CD4-positive, alpha-beta T cell (primary cell): ENCODE measurements around the gene TAF6. TPM values are rescaled to one million over a fixed set of nuclear protein-coding genes. Genes with fewer than 3 reads are reported as not detected.

ENCODE experiments used
- ATAC-seq: fragments of 200-7000 bp; cut with Tn5 transposase; one replicate; pipeline ENCODE4 v1.10.0; 2022; ENCODE audit warnings: mild to moderate bottlenecking; ENCODE audit not compliant: poor library complexity
- CTCF ChIA-PET: fragments of 350-600 bp; sonication (Branson Sonifier 250); formaldehyde crosslinking; loops from one replicate; lab custom pipeline; 2021; ENCODE audit warnings: antibody characterized with exemption, inconsistent platforms; lab: Charles Lee
- POLR2A ChIA-PET: fragments of 350-600 bp; sonication (Branson Sonifier 250); formaldehyde crosslinking; loops from one replicate; lab custom pipeline; 2021; ENCODE audit warnings: antibody characterized with exemption, inconsistent platforms; lab: Charles Lee
- DNase-seq, 14 experiments: peaks; one replicate each; pipeline ENCODE4 v3.0.0-alpha.2; 2013 to 2020; ENCODE audit warnings: mixed read lengths in 2 of 14
- H3K27ac ChIP-seq, 2 donors: one replicate each; pipeline versions ENCODE4 v1.5.1 to v1.7.0; 2013; ENCODE audit warnings: low read length in 2 of 2, low read depth in 1 of 2, mild to moderate bottlenecking in 1 of 2
- H3K27me3 ChIP-seq, 2 experiments: 1 replicate in 1 of 2; 2 replicates in 1 of 2; pipeline versions ENCODE4 v1.6.1 to v1.7.0; 2013; ENCODE audit warnings: low read length in 2 of 2, control low read depth in 1 of 2, mild to moderate bottlenecking in 1 of 2, moderate library complexity in 1 of 2; ENCODE audit not compliant: insufficient read depth in 2 of 2, control insufficient read depth in 1 of 2
- H3K36me3 ChIP-seq: one replicate; pipeline ENCODE4 v1.6.1; 2013; ENCODE audit warnings: low read length, control low read depth; ENCODE audit not compliant: insufficient read depth
- H3K4me1 ChIP-seq: one replicate; pipeline ENCODE4 v1.6.1; 2013; ENCODE audit warnings: low read length, control low read depth; ENCODE audit not compliant: insufficient read depth
- H3K4me3 ChIP-seq: one replicate; pipeline ENCODE4 v1.5.1; 2013; ENCODE audit warnings: mild to moderate bottlenecking, low read length, moderate library complexity
- H3K9me3 ChIP-seq, 2 experiments: 1 replicate in 1 of 2; 2 replicates in 1 of 2; pipeline versions ENCODE4 v1.6.1 to v1.7.0; 2013; ENCODE audit warnings: low read length in 2 of 2, mild to moderate bottlenecking in 2 of 2, control low read depth in 1 of 2, moderate library complexity in 1 of 2; ENCODE audit not compliant: control insufficient read depth in 1 of 2, insufficient read depth in 1 of 2
- H3K27ac Mint-ChIP-seq: one replicate; pipeline ENCODE4 v1.8.0; 2020; ENCODE audit warnings: mixed read lengths
- H3K27me3 Mint-ChIP-seq: one replicate; pipeline ENCODE4 v1.8.0; 2021; ENCODE audit warnings: mixed read lengths
- H3K36me3 Mint-ChIP-seq: one replicate; pipeline ENCODE4 v1.8.0; 2021; ENCODE audit warnings: low read depth, mixed read lengths
- H3K4me1 Mint-ChIP-seq: one replicate; pipeline ENCODE4 v1.8.0; 2021; ENCODE audit warnings: low read depth, mixed read lengths
- H3K4me3 Mint-ChIP-seq: one replicate; pipeline ENCODE4 v1.8.0; 2020; ENCODE audit warnings: mild to moderate bottlenecking, mixed read lengths
- H3K9me3 Mint-ChIP-seq: one replicate; pipeline ENCODE4 v1.8.0; 2020; ENCODE audit warnings: mixed read lengths
- intact Hi-C, 2 experiments: fragments of 100-400 bp; cut with DNase I in 1 of 2; cut with micrococcal nuclease in 1 of 2; formaldehyde crosslinking; loops; one replicate each; pipeline versions ENCODE4 v1.15.1 to v1.9.0; 2023 to 2025; cut with DNase I, micrococcal nuclease
- total RNA-seq, 174 experiments: library from RNA in 2 of 174; stranded (reverse) in 2 of 174; gene quantifications; one replicate each; pipeline ENCODE4 v1.2.3 and lab custom pipeline; 2021 to 2026
- TF ChIP-seq, protein P1 (sequence below): fragments of 200-600 bp; IDR thresholded peaks from one replicate; pipeline ENCODE4 v1.8.0; 2022; ENCODE audit warnings: antibody characterized with exemption, mild to moderate bottlenecking

The TAF6 gene
- total RNA-seq, 2 experiments from 2014 or later: 34.8 to 37.4 TPM

DNA sequence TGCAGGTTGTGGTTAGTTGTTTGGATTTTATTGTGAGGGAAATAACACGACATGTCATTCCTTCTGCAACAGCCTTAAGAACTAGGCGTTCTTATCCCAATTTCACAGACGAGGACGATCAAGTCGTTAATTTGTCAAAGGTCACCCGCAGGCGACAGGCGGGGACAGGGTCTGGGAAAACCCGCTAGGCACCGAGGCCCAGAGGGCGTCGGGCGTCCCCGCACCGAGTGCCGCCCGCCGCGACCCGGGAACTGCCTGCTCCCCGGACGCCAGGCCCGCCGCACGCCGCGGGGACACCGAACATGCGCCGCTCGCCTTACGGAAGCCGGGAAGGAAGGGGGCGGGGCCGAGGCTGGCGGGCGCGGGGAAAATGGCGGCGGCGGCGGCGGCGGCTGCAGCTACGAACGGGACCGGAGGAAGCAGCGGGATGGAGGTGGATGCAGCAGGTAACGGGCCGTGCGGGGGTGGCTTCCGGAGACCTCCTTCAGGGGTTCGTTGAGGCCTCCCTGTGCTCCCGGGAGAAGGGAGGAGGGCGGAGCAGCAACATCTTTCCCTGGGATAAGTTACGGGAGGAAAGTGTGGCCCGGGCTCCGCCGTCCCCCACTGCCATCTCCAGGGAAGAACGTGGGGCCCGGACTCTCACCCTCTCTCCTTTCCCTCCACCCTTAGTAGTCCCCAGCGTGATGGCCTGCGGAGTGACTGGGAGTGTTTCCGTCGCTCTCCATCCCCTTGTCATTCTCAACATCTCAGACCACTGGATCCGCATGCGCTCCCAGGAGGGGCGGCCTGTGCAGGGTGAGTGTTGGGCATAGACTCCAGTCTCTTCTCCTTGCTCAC is 30.3 kb downstream of the TAF6 start, which contains the start of gene COPS6:
Gene COPS6 (plus strand): TSS at position 349 of the 837 bp plus-strand sequence. CDS start 22 bp downstream, at position 371.
- Mint-ChIP-seq H3K4me1 (peaks cover 25% of the 10 kb centered on the region), H3K27ac (peak within 1 kb of the TSS; percentile 91), H3K9me3 (no peaks in the 10 kb centered on the region), H3K36me3 (peaks cover 45% of the 10 kb centered on the region), H3K4me3 (peak within 1 kb of the TSS; percentile 90), H3K27me3 (no peaks in the 10 kb centered on the region)
- ATAC-seq (peak; percentile 87), DNase-seq (peak; percentile 79 to 94 (median 84))
- TF ChIP-seq, protein P1, sequence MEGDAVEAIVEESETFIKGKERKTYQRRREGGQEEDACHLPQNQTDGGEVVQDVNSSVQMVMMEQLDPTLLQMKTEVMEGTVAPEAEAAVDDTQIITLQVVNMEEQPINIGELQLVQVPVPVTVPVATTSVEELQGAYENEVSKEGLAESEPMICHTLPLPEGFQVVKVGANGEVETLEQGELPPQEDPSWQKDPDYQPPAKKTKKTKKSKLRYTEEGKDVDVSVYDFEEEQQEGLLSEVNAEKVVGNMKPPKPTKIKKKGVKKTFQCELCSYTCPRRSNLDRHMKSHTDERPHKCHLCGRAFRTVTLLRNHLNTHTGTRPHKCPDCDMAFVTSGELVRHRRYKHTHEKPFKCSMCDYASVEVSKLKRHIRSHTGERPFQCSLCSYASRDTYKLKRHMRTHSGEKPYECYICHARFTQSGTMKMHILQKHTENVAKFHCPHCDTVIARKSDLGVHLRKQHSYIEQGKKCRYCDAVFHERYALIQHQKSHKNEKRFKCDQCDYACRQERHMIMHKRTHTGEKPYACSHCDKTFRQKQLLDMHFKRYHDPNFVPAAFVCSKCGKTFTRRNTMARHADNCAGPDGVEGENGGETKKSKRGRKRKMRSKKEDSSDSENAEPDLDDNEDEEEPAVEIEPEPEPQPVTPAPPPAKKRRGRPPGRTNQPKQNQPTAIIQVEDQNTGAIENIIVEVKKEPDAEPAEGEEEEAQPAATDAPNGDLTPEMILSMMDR: no peak
- CTCF ChIA-PET: interaction anchor here (1.4 kb wide), 1 partner anchor 42 kb away, joined by 4 read pairs; no protein-coding TSS in a partner anchor
- POLR2A ChIA-PET: interaction anchor here (0.7 to 3.7 kb wide), 8 partner anchors 9 to 589 kb away, joined by 3 to 46 read pairs (median 6); partner anchors contain the start of genes AP4M1, CNPY4, MBLAC1 and MCM7
- Histone ChIP-seq H3K27ac (peak within 1 kb of the TSS; percentile 83 to 86), H3K4me1 (peaks cover 21% of the 10 kb centered on the region), H3K36me3 (peaks cover 36% of the 10 kb centered on the region), H3K9me3 (no peaks in the 10 kb centered on the region), H3K4me3 (peak within 1 kb of the TSS; percentile 92), H3K27me3 (no peaks in the 10 kb centered on the region)
- intact Hi-C loops: loop anchor here (1.0 to 10.0 kb wide), 3 partner anchors 11 to 944 kb away; partner anchors contain the start of genes SMURF1 (in 1 of the 2) and TRIM4 (in 1 of the 2)

DNA sequence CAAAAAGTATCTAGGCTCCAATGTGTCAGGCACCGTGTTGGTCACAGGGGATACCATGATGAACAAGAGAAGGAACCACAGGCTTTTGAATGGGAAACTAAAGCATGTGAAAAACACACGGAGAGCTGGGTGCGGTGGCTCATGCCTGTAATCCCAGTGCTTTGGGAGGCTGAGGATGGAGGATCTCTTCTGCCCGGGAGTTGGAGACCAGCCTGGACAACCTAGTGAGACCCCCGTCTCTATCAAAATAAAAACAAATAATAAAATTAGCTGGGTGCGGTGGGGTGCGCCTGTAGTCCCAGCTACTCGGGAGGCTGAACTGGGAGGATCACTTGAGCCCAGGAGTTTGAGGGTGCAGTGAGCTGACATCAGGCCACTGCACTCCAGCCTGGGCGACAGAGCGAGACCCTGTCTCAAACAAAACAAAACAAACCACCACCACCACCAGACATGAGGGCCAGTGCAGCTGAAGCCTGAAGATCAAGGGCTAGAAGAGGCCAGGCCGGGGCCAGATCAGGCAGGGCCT is 31.0 kb downstream of the TAF6 start:
- POLR2A ChIA-PET: interaction anchor here (1.0 to 3.7 kb wide), 5 partner anchors 13 to 588 kb away, joined by 3 to 46 read pairs (median 8); partner anchors contain the start of genes AP4M1, CNPY4, MBLAC1 and MCM7
- Mint-ChIP-seq H3K27me3 (no peaks in the 10 kb centered on the region), H3K36me3 (peaks cover 38% of the 10 kb centered on the region)

More for the DNA sequence above, 31.0 kb downstream of the TAF6 start:
- intact Hi-C loops: loop anchor here in 1 of 2 experiments (10.0 kb wide), 2 partner anchors 173 to 943 kb away; partner anchors contain the start of genes SMURF1 and TRIM4
- CTCF ChIA-PET: interaction anchor here (1.4 kb wide), 1 partner anchor 43 kb away, joined by 4 read pairs; no protein-coding TSS in a partner anchor
- ATAC-seq (no peak), DNase-seq (no peak)
- TF ChIP-seq, protein P1: no peak
- H3K36me3 ChIP-seq: peaks cover 29% of the 10 kb centered on the region
- peak overlapping the region; percentile 92 for H3K4me3 ChIP-seq
- peaks cover 25% of the 10 kb centered on the region for H3K4me1 Mint-ChIP-seq
- peaks cover 22% of the 10 kb centered on the region for H3K4me1 ChIP-seq
- no peaks in the 10 kb centered on the region for H3K27me3 ChIP-seq
- no peaks in the 10 kb centered on the region for H3K9me3 ChIP-seq
- peak overlapping the region; percentile 80 to 86 for H3K27ac ChIP-seq
- H3K9me3 Mint-ChIP-seq: no peaks in the 10 kb centered on the region
- H3K4me3 Mint-ChIP-seq: peak overlapping the region; percentile 90
- H3K27ac Mint-ChIP-seq: peak overlapping the region; percentile 91
